MCF 10A (cell line): ENCODE results near the gene TMC5. TPM values are rescaled to one million over a fixed set of nuclear protein-coding genes. Genes with fewer than 3 reads are reported as not detected.
A peak's percentile ranks its signal among the peaks of the same experiment; 100 is the strongest.

ENCODE experiments used
- BruUV-seq: library from RNA; stranded (reverse); fragments of 400-500 nt; replicated peaks from 2 replicates; lab custom pipeline; 2021; lab: Mats Ljungman, UMichigan
- CTCF ChIA-PET: fragments of 300-600 bp; sonication (Branson Sonifier 250); formaldehyde crosslinking; extraction: SDS; loops from one replicate; lab custom pipeline; 2021; ENCODE audit warnings: antibody characterized with exemption, inconsistent platforms; lab: Yijun Ruan, JAX
- POLR2A ChIA-PET: fragments of 300-600, 350-650 bp; sonication (Branson Sonifier 250); formaldehyde crosslinking; extraction: SDS; loops from one replicate; lab custom pipeline; 2020; ENCODE audit warnings: antibody characterized with exemption, inconsistent platforms; lab: Yijun Ruan, JAX
- DNase-seq: peaks from one replicate; pipeline ENCODE4 v3.0.0-alpha.2; 2018; ENCODE audit not compliant: unreplicated experiment
- H3K27ac Mint-ChIP-seq: one replicate; pipeline ENCODE4 v1.8.0; 2022; ENCODE audit warnings: mild to moderate bottlenecking, low read depth, mixed read lengths; ENCODE audit not compliant: unreplicated experiment
- H3K27me3 Mint-ChIP-seq: one replicate; pipeline ENCODE4 v1.8.0; 2022; ENCODE audit warnings: mixed read lengths; ENCODE audit not compliant: insufficient read depth, unreplicated experiment
- H3K36me3 Mint-ChIP-seq: one replicate; pipeline ENCODE4 v1.8.0; 2022; ENCODE audit warnings: mild to moderate bottlenecking, moderate library complexity, mixed read lengths; ENCODE audit not compliant: insufficient read depth, unreplicated experiment
- H3K4me1 Mint-ChIP-seq: one replicate; pipeline ENCODE4 v1.8.0; 2022; ENCODE audit warnings: mixed read lengths; ENCODE audit not compliant: insufficient read depth, unreplicated experiment
- H3K4me3 Mint-ChIP-seq: one replicate; pipeline ENCODE4 v1.8.0; 2022; ENCODE audit warnings: mild to moderate bottlenecking, moderate library complexity, mixed read lengths; ENCODE audit not compliant: unreplicated experiment
- H3K9me3 Mint-ChIP-seq: one replicate; pipeline ENCODE4 v1.8.0; 2022; ENCODE audit warnings: mixed read lengths; ENCODE audit not compliant: unreplicated experiment
- intact Hi-C: fragments of 100-400 bp; cut with micrococcal nuclease; formaldehyde crosslinking; loops from 2 replicates; pipeline ENCODE4 v1.14.1; 2022
- total RNA-seq: library from RNA; stranded (reverse); gene quantifications from 2 replicates; pipeline ENCODE4 v1.2.3, GENCODE V29; 2022
- TF ChIP-seq, protein P1 (sequence below): fragments of 200-600 bp; IDR thresholded peaks from one replicate; pipeline ENCODE4 v1.8.0; 2022; ENCODE audit warnings: antibody characterized with exemption, mild to moderate bottlenecking; ENCODE audit not compliant: unreplicated experiment

TMC5 gene
- total RNA-seq, 1 experiment from 2014 or later = 0.16 TPM

DNA sequence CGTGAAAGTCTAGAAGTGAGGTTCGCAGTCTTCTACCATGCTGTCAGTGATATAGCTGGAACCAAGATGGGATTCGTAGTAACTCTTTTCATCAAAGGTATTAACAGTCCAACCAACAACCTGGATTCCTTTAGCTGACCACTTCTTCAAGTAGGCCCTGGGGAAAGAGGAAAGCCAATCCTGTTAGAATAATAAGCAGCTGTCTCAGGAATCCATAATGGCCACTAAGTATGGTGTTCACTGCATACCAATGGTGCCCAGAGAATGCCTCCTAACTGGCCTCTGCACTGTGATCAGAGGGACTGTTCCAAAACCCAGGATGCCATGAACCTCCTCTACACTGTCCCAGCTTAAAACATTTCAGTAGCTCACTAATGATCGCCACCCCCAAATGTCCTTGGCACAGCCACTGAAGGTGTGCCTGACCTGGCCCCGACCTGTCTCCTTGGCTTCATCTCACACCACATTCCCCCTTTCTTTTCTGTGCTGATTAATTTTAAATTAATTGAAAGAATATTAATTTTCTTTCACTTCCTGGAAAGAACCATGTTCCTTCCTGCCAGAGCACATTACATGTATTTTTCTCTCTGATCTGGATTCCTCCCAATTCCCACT lies 85.9 kb downstream of the TMC5 start:
- intact Hi-C loops = loop anchor here (5.0 kb wide), 1 partner anchor 336 kb away; the partner anchor contains the start of gene SYT17
- no peak for DNase-seq
- H3K4me1 Mint-ChIP-seq = peaks cover 17% of the 10 kb centered on the region
- ChIA-PET CTCF (interaction anchor here (0.6 to 14.3 kb wide), 40 partner anchors 9 to 529 kb away, joined by 3 to 328 read pairs (median 4); partner anchors contain the start of gene CCP110), POLR2A (interaction anchor here (0.8 to 3.5 kb wide), 9 partner anchors 8 to 114 kb away, joined by 3 to 28 read pairs (median 4); partner anchors contain the start of gene CCP110)
- H3K4me3 Mint-ChIP-seq = no peak overlapping the region
- no peak overlapping the region for H3K27ac Mint-ChIP-seq
- BruUV-seq = no TSS peak
- no peaks in the 10 kb centered on the region for H3K9me3 Mint-ChIP-seq
- TF ChIP-seq, protein P1, sequence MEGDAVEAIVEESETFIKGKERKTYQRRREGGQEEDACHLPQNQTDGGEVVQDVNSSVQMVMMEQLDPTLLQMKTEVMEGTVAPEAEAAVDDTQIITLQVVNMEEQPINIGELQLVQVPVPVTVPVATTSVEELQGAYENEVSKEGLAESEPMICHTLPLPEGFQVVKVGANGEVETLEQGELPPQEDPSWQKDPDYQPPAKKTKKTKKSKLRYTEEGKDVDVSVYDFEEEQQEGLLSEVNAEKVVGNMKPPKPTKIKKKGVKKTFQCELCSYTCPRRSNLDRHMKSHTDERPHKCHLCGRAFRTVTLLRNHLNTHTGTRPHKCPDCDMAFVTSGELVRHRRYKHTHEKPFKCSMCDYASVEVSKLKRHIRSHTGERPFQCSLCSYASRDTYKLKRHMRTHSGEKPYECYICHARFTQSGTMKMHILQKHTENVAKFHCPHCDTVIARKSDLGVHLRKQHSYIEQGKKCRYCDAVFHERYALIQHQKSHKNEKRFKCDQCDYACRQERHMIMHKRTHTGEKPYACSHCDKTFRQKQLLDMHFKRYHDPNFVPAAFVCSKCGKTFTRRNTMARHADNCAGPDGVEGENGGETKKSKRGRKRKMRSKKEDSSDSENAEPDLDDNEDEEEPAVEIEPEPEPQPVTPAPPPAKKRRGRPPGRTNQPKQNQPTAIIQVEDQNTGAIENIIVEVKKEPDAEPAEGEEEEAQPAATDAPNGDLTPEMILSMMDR = no peak
- H3K36me3 Mint-ChIP-seq = peaks cover 81% of the 10 kb centered on the region
- H3K27me3 Mint-ChIP-seq = no peaks in the 10 kb centered on the region

DNA sequence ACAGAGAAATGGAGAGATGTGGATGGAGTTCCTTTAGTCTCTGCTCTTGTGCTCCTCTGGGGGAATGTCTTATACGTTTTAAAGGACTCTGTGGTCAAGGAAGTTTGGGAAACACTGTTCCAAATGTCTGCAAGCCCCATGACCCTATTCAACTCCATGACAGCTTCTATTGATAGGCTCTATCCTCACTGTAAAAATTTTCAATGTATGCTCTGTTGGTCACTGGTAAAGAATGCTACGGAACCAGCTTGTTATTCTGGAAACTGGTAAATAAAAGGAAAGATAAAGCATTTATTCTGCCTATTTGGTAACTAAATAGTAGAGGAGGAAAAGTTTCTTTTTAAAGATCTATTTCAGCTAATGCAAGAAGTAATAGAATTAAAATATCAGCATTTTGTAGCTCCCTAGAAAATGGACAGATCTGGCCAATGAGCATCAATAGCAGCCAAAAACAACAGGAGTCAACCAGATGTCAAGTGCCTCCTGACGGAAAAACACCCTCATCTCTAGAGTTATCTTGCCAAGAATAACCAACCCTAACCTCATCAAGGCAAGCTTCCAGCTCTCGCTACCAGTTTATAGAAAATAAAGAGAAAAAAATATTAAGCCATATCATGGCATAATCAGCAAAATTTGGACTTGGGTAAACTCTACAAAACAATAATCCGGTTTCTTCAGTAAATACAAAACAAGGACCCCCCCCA lies 88.1 kb downstream of the TMC5 start:
- POLR2A ChIA-PET = no interaction called here
- no peaks in the 10 kb centered on the region for H3K27me3 Mint-ChIP-seq
- H3K4me1 Mint-ChIP-seq = peaks cover 9% of the 10 kb centered on the region
- BruUV-seq = no TSS peak
- intact Hi-C loops = no loop called here
- no peaks in the 10 kb centered on the region for H3K9me3 Mint-ChIP-seq
- TF ChIP-seq, protein P1 = no peak
- CTCF ChIA-PET = interaction anchor here (0.5 to 14.3 kb wide), 7 partner anchors 10 to 392 kb away, joined by 3 to 328 read pairs (median 4); no protein-coding TSS in a partner anchor
- peak overlapping the region; percentile 11 for H3K4me3 Mint-ChIP-seq
- H3K27ac Mint-ChIP-seq = no peak overlapping the region
- peak; percentile 74 for DNase-seq
- peaks cover 82% of the 10 kb centered on the region for H3K36me3 Mint-ChIP-seq

DNA sequence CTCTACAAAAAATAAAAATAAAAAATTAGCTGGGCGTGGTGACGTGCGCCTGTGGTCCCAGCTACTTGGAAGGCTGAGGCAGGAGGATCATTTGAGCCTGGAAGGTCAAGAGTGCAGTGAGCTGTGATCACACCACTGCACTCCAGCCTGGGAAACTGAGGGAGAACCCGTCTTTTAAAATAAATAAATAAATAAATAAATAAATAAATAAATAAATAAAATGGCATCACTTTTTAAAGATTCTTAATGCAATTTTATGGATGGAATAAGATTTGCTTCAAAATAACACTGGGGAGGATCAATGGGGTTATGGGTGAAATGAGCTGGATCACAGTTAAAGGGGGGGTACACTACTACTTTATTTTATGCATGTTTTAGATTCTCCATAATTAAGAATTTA lies 89.3 kb downstream of the TMC5 start:
- peaks cover 76% of the 10 kb centered on the region for H3K36me3 Mint-ChIP-seq
- H3K4me1 Mint-ChIP-seq = peaks cover 9% of the 10 kb centered on the region
- H3K4me3 Mint-ChIP-seq = no peak overlapping the region
- DNase-seq = no peak
- intact Hi-C loops = no loop called here
- no TSS peak for BruUV-seq
- TF ChIP-seq, protein P1 = no peak
- H3K9me3 Mint-ChIP-seq = no peaks in the 10 kb centered on the region
- CTCF ChIA-PET = interaction anchor here (0.6 to 14.3 kb wide), 5 partner anchors 20 to 421 kb away, joined by 3 to 328 read pairs (median 4); no protein-coding TSS in a partner anchor
- no peaks in the 10 kb centered on the region for H3K27me3 Mint-ChIP-seq
- POLR2A ChIA-PET = interaction anchor here (1.0 kb wide), 1 partner anchor 100 kb away, joined by 3 read pairs; no protein-coding TSS in a partner anchor
- no peak overlapping the region for H3K27ac Mint-ChIP-seq

DNA sequence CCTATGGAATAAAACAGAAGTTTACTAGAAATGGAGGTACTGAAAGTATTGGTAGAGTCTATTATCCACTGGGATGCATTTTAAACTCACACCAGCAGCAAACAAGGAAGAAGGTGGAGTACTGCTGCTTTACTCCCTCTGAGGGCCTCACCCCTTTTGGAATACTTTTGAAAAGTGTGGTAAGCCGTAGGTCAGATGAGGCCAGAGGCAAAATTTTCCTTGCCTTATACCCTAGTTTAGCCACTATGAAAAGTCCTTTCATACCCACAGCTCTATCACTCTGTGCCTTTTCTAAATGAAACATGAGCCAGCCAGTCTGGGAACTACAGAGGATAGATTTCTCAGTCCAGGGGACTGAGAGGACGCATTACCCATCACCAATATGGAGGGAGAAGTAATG lies 90.2 kb downstream of the TMC5 start:
- H3K9me3 Mint-ChIP-seq = no peaks in the 10 kb centered on the region
- H3K4me1 Mint-ChIP-seq = peaks cover 9% of the 10 kb centered on the region
- DNase-seq = no peak
- no peak overlapping the region for H3K4me3 Mint-ChIP-seq
- ChIA-PET CTCF (interaction anchor here (1.1 to 14.3 kb wide), 4 partner anchors 118 to 435 kb away, joined by 3 to 328 read pairs (median 4); no protein-coding TSS in a partner anchor), POLR2A (interaction anchor here (0.6 to 1.2 kb wide), 4 partner anchors 10 to 374 kb away, joined by 3 read pairs; partner anchors contain the start of gene GDE1)
- H3K27me3 Mint-ChIP-seq = no peaks in the 10 kb centered on the region
- peaks cover 68% of the 10 kb centered on the region for H3K36me3 Mint-ChIP-seq
- no peak overlapping the region for H3K27ac Mint-ChIP-seq
- intact Hi-C loops = no loop called here
- BruUV-seq = no TSS peak
- TF ChIP-seq, protein P1 = no peak
